DMS53 (cell line): ENCODE measurements around the gene FLT4.

Source experiments
- DNase-seq: peaks from one replicate; lab custom pipeline; 2025; lab: John Stamatoyannopoulos, UW

Gene FLT4

GRCh38 chr5:180590543-180591310 is 58.7 kb downstream of the FLT4 start:
- no peak for DNase-seq

- DNase-seq, result no peak
Measured at GRCh38 chr5:180589771-180590542, 59.4 kb downstream of the FLT4 start.

GRCh38 chr5:180586870-180587269 is 62.5 kb downstream of the FLT4 start:
- no peak for DNase-seq

- no peak for DNase-seq
Measured at GRCh38 chr5:180586204-180586603, 63.2 kb downstream of the FLT4 start.

GRCh38 chr5:180583738-180584137 is 65.7 kb downstream of the FLT4 start:
- DNase-seq, result no peak

- DNase-seq, result no peak
Measured at GRCh38 chr5:180580681-180581080, 68.7 kb downstream of the FLT4 start.

GRCh38 chr5:180575571-180575970 is 73.8 kb downstream of the FLT4 start:
- no peak for DNase-seq

- DNase-seq, result no peak
Measured at GRCh38 chr5:180568914-180569313, 80.5 kb downstream of the FLT4 start.

- no peak for DNase-seq
Measured at GRCh38 chr5:180563994-180564393, 85.4 kb downstream of the FLT4 start.

GRCh38 chr5:180558232-180558631 is 91.2 kb downstream of the FLT4 start:
- DNase-seq, result no peak

- no peak for DNase-seq
Measured at GRCh38 chr5:180557217-180557809, 92.1 kb downstream of the FLT4 start.

- DNase-seq, result no peak
Measured at GRCh38 chr5:180555168-180555921, 94.1 kb downstream of the FLT4 start.

GRCh38 chr5:180553530-180553929 is 95.9 kb downstream of the FLT4 start:
- no peak for DNase-seq
